ES-I3 (cell line): Measurements from ENCODE around the gene BAIAP2.
A peak's percentile ranks its signal among the peaks of the same experiment; 100 is the strongest.
"Not testable (repeated sequence)": the region's sequence is repeated elsewhere in the genome, so short reads cannot be mapped to it uniquely, and the experiment has no call there.

Experiments used
- H3K36me3 ChIP-seq: 2 replicates; pipeline ENCODE4 v1.6.1; 2013; ENCODE audit warnings: mild to moderate bottlenecking, low read length, control low read depth, moderate library complexity; ENCODE audit not compliant: insufficient read depth
- H3K4me1 ChIP-seq: 2 replicates; pipeline ENCODE4 v1.6.1; 2013; ENCODE audit warnings: mild to moderate bottlenecking, control low read depth, low read length; ENCODE audit not compliant: insufficient read depth
- H3K9ac ChIP-seq: 2 replicates; pipeline ENCODE4 v1.6.1; 2013; ENCODE audit warnings: low read depth, mild to moderate bottlenecking, low read length, moderate library complexity
- H3K9me3 ChIP-seq: 2 replicates; pipeline ENCODE4 v1.6.1; 2013; ENCODE audit warnings: mild to moderate bottlenecking, low read length, moderate library complexity; ENCODE audit not compliant: control insufficient read depth, insufficient read depth

The BAIAP2 gene

GRCh38 chr17:81025065-81025740 lies 9.7 kb upstream of the BAIAP2 start:
- Histone ChIP-seq H3K9me3 (no peaks in the 10 kb centered on the region), H3K36me3 (no peaks in the 10 kb centered on the region), H3K4me1 (no peaks in the 10 kb centered on the region; the same call in 1 of the 2 replicates), H3K9ac (no peak overlapping the region)

GRCh38 chr17:81025741-81026129 lies 9.2 kb upstream of the BAIAP2 start:
- no peaks in the 10 kb centered on the region; the same call in 1 of the 2 replicates for H3K4me1 ChIP-seq
- no peaks in the 10 kb centered on the region for H3K9me3 ChIP-seq
- no peaks in the 10 kb centered on the region for H3K36me3 ChIP-seq
- no peak overlapping the region for H3K9ac ChIP-seq

- no peaks in the 10 kb centered on the region; the same call in 1 of the 2 replicates for H3K4me1 ChIP-seq
- H3K9me3 ChIP-seq: no peaks in the 10 kb centered on the region
- H3K36me3 ChIP-seq: no peaks in the 10 kb centered on the region
- H3K9ac ChIP-seq: no peak overlapping the region
These were observed 8.5 kb upstream of the BAIAP2 start for GRCh38 chr17:81026266-81027036.

- Histone ChIP-seq H3K36me3 (no peaks in the 10 kb centered on the region), H3K9ac (no peak overlapping the region), H3K4me1 (no peaks in the 10 kb centered on the region; the same call in 1 of the 2 replicates), H3K9me3 (no peaks in the 10 kb centered on the region)
These were observed 7.9 kb upstream of the BAIAP2 start for GRCh38 chr17:81027038-81027437.

GRCh38 chr17:81027591-81028505 lies 7.1 kb upstream of the BAIAP2 start:
- no peaks in the 10 kb centered on the region for H3K9me3 ChIP-seq
- no peaks in the 10 kb centered on the region for H3K36me3 ChIP-seq
- H3K9ac ChIP-seq: no peak overlapping the region
- no peaks in the 10 kb centered on the region; the same call in 1 of the 2 replicates for H3K4me1 ChIP-seq

GRCh38 chr17:81028506-81028858 lies 6.5 kb upstream of the BAIAP2 start:
- H3K4me1 ChIP-seq: peaks cover 5% of the 10 kb centered on the region; the same call in 1 of the 2 replicates
- H3K36me3 ChIP-seq: no peaks in the 10 kb centered on the region
- no peaks in the 10 kb centered on the region for H3K9me3 ChIP-seq
- no peak overlapping the region for H3K9ac ChIP-seq

- Histone ChIP-seq H3K9ac (no peak overlapping the region), H3K36me3 (no peaks in the 10 kb centered on the region), H3K4me1 (peaks cover 5% of the 10 kb centered on the region; the same call in 1 of the 2 replicates), H3K9me3 (no peaks in the 10 kb centered on the region)
These were observed 5.1 kb upstream of the BAIAP2 start for GRCh38 chr17:81029859-81030258.

GRCh38 chr17:81030312-81030711 lies 4.6 kb upstream of the BAIAP2 start:
- H3K4me1 ChIP-seq, H3K36me3 ChIP-seq, H3K9me3 ChIP-seq, H3K9ac ChIP-seq: not testable (repeated sequence)

- H3K4me1 ChIP-seq: peaks cover 6% of the 10 kb centered on the region; the same call in 1 of the 2 replicates
- no peaks in the 10 kb centered on the region for H3K9me3 ChIP-seq
- no peaks in the 10 kb centered on the region for H3K36me3 ChIP-seq
- H3K9ac ChIP-seq: no peak overlapping the region
These were observed 4.0 kb upstream of the BAIAP2 start for GRCh38 chr17:81030741-81031565.

GRCh38 chr17:81031566-81032550 lies 3.1 kb upstream of the BAIAP2 start:
- Histone ChIP-seq H3K4me1 (peaks cover 11% of the 10 kb centered on the region; the same call in 1 of the 2 replicates), H3K9ac (no peak overlapping the region), H3K9me3 (no peaks in the 10 kb centered on the region), H3K36me3 (no peaks in the 10 kb centered on the region)

GRCh38 chr17:81032641-81033480 lies 2.1 kb upstream of the BAIAP2 start:
- H3K9ac ChIP-seq: no peak overlapping the region
- H3K36me3 ChIP-seq: no peaks in the 10 kb centered on the region
- peaks cover 11% of the 10 kb centered on the region; the same call in 1 of the 2 replicates for H3K4me1 ChIP-seq
- no peaks in the 10 kb centered on the region for H3K9me3 ChIP-seq

- Histone ChIP-seq H3K9me3 (no peaks in the 10 kb centered on the region), H3K36me3 (no peaks in the 10 kb centered on the region), H3K9ac (peak overlapping the region; percentile 82), H3K4me1 (peaks cover 11% of the 10 kb centered on the region; the same call in 1 of the 2 replicates)
These were observed 1.3 kb upstream of the BAIAP2 start for GRCh38 chr17:81033535-81034167.
